Right lobe of liver (tissue), 6 donors: ENCODE measurements around the gene CSH2. TPM values are rescaled to one million over a fixed set of nuclear protein-coding genes. Genes with fewer than 3 reads are reported as not detected.
"Not testable (repeated sequence)": the region's sequence is repeated elsewhere in the genome, so short reads cannot be mapped to it uniquely, and the experiment has no call there.

ENCODE experiments used
- ATAC-seq, 4 donors: fragments of 200-7000 bp; cut with Tn5 transposase; one replicate each; pipeline ENCODE4 v1.9.1; 2020; ENCODE audit warnings: mild to moderate bottlenecking in 4 of 4, moderate library complexity in 4 of 4
- DNase-seq, 3 donors: peaks; one replicate each; pipeline ENCODE4 v3.0.0-alpha.2; 2020
- H3K27ac ChIP-seq, 3 donors: fragments of 200-600 bp; one replicate each; pipeline ENCODE4 v1.8.0; 2022
- H3K27me3 ChIP-seq, 2 donors: fragments of 200-600 bp; one replicate each; pipeline ENCODE4 v1.8.0; 2022
- H3K36me3 ChIP-seq, 4 donors: fragments of 200-600 bp; sonication (generic) in 1 of 4; one replicate each; pipeline versions ENCODE4 v1.5.1 to v1.8.0; 2017 to 2022; ENCODE audit warnings: control low read depth in 1 of 4
- H3K4me1 ChIP-seq, 4 donors: fragments of 200-600 bp; sonication (generic) in 1 of 4; one replicate each; pipeline versions ENCODE4 v1.5.1 to v1.8.0; 2017 to 2022; ENCODE audit warnings: control low read depth in 1 of 4
- H3K4me3 ChIP-seq, 3 donors: fragments of 200-600 bp; one replicate each; pipeline ENCODE4 v1.8.0; 2022
- H3K9me3 ChIP-seq, 4 donors: fragments of 200-600 bp; sonication (generic) in 1 of 4; one replicate each; pipeline versions ENCODE4 v1.5.1 to v1.8.0; 2017 to 2022; ENCODE audit warnings: control low read depth in 1 of 4
- CTCF ChIP-seq, 4 donors: fragments of 200-600 bp in 3 of 4; fragments of 450-650 bp in 1 of 4; IDR thresholded peaks; one replicate each; pipeline versions ENCODE4 v1.5.1 to v1.8.0; 2016 to 2022; ENCODE audit warnings: antibody characterized with exemption in 4 of 4, mild to moderate bottlenecking in 2 of 4
- whole genome bisulfite sequencing: methylation state at CpG from one replicate; pipeline ENCODE4 v1.1.6; 2018; ENCODE audit warnings: low coverage, low lambda C conversion rate; ENCODE audit not compliant: insufficient coverage; ENCODE audit errors: missing lambda C conversion rate; 5-methylcytosine and 5-hydroxymethylcytosine counted together
- intact Hi-C, 2 donors: fragments of 100-400 bp; cut with DNase I; formaldehyde crosslinking; loops; one replicate each; pipeline versions ENCODE4 v1.11.2 to v1.14.1; 2022
- total RNA-seq, 6 experiments: library from RNA; depleted of rRNA in 2 of 6; stranded (reverse); fragments of >200 nt in 2 of 6; fragmentation: NEBNext Ultra II Directional in 3 of 6; extraction: Animal tissue kit (Norgen Biotek cat#: 25700) in 3 of 6; gene quantifications; one replicate each; pipeline versions ENCODE4 v1.1.0 to v1.2.4, GENCODE V29; 2016 to 2023
- donor health status: DM: no; HTN: yes; CAD: no.
- donor health status: DM: no; HTN: no; CAD: no.
- donor health status: DM: no; HTN: no; CAD: no.
- donor health status: DM: no; HTN: yes; CAD: no.
- donor health status: DM: no; HTN: yes; CAD: no.

Gene CSH2
- total RNA-seq, 6 experiments from 2014 or later, result not detected

- TF ChIP-seq CTCF (IDR thresholded peaks at IDR 0.05), result peak; percentile 39 to 48 (median 45)
- H3K4me3 ChIP-seq, H3K27me3 ChIP-seq, intact Hi-C loops, H3K36me3 ChIP-seq, H3K4me1 ChIP-seq, H3K9me3 ChIP-seq, DNase-seq, H3K27ac ChIP-seq: not testable (repeated sequence)
- ATAC-seq, result peak; percentile 46 to 68 (median 60)
- 21% methylated on average over 5 of the region's 5 CpGs for WGBS
These were observed 30.3 kb upstream of the CSH2 start for GRCh38 chr17:63903787-63904201.

- DNase-seq, H3K27ac ChIP-seq, H3K4me1 ChIP-seq, ATAC-seq, intact Hi-C loops, H3K27me3 ChIP-seq, H3K36me3 ChIP-seq, H3K9me3 ChIP-seq, H3K4me3 ChIP-seq: not testable (repeated sequence)
- 85% methylated on average over 2 of the region's 2 CpGs for WGBS
These were observed 28.5 kb upstream of the CSH2 start for GRCh38 chr17:63901971-63902370.

- H3K27ac ChIP-seq, H3K27me3 ChIP-seq, H3K4me3 ChIP-seq, H3K4me1 ChIP-seq, DNase-seq, H3K36me3 ChIP-seq, H3K9me3 ChIP-seq, intact Hi-C loops, ATAC-seq: not testable (repeated sequence)
- 74% methylated on average over 4 of the region's 6 CpGs for WGBS
These were observed 25.7 kb upstream of the CSH2 start for GRCh38 chr17:63898899-63899798.

- H3K4me1 ChIP-seq, DNase-seq, H3K9me3 ChIP-seq, intact Hi-C loops, H3K27me3 ChIP-seq, ATAC-seq, H3K4me3 ChIP-seq, H3K27ac ChIP-seq, H3K36me3 ChIP-seq: not testable (repeated sequence)
- WGBS, result 85% methylated on average over 3 of the region's 14 CpGs
These were observed 23.3 kb upstream of the CSH2 start, which contains the start of gene CSH1 for GRCh38 chr17:63896524-63897354. Gene CSH1, minus strand, starts transcription at chr17:63896574. Its CDS starts 63 bp downstream, at chr17:63896511.

GRCh38 chr17:63894821-63895220 is 21.3 kb upstream of the CSH2 start:
- WGBS, result 50% methylated on average over 1 of the region's 10 CpGs
- intact Hi-C loops, H3K4me1 ChIP-seq, H3K4me3 ChIP-seq, H3K27ac ChIP-seq, ATAC-seq, H3K36me3 ChIP-seq, H3K27me3 ChIP-seq, H3K9me3 ChIP-seq: not testable (repeated sequence)
- peak in 1 of 3 donors; percentile 12 for DNase-seq

GRCh38 chr17:63894021-63894420 is 20.5 kb upstream of the CSH2 start:
- H3K27ac ChIP-seq, H3K4me3 ChIP-seq, ATAC-seq, H3K4me1 ChIP-seq, H3K36me3 ChIP-seq, intact Hi-C loops, H3K9me3 ChIP-seq, H3K27me3 ChIP-seq: not testable (repeated sequence)
- DNase-seq, result peak in 1 of 3 donors; percentile 17
- WGBS, result 20% methylated on average over 1 of the region's 3 CpGs

- 71% methylated on average over 10 of the region's 11 CpGs for WGBS
- DNase-seq, result peak in 1 of 3 donors; percentile 16
These were observed 19.0 kb upstream of the CSH2 start for GRCh38 chr17:63892316-63893037.

More at GRCh38 chr17:63892316-63893037, 19.0 kb upstream of the CSH2 start:
- H3K4me1 ChIP-seq, H3K27ac ChIP-seq, H3K27me3 ChIP-seq, ATAC-seq, H3K4me3 ChIP-seq, H3K9me3 ChIP-seq, intact Hi-C loops, H3K36me3 ChIP-seq: not testable (repeated sequence)
